D721Med (cell line): ENCODE results near the gene TRPM1.
A peak's percentile ranks its signal among the peaks of the same experiment; 100 is the strongest.

Source experiments
- DNase-seq: peaks from one replicate; pipeline ENCODE4 v3.0.0; 2011; ENCODE audit warnings: low spot score; ENCODE audit not compliant: insufficient read length
- FAIRE-seq: peaks from 2 replicates; lab custom pipeline; 2011; peaks lifted over from hg19 to GRCh38; lab: Jason Lieb, UNC
- TF ChIP-seq, protein P1 (sequence below): IDR thresholded peaks from 2 replicates; pipeline ENCODE4 v1.5.1; 2012; ENCODE audit warnings: mild to moderate bottlenecking, control low read depth; ENCODE audit not compliant: insufficient read depth; ENCODE audit errors: missing control alignments

Gene TRPM1

DNA sequence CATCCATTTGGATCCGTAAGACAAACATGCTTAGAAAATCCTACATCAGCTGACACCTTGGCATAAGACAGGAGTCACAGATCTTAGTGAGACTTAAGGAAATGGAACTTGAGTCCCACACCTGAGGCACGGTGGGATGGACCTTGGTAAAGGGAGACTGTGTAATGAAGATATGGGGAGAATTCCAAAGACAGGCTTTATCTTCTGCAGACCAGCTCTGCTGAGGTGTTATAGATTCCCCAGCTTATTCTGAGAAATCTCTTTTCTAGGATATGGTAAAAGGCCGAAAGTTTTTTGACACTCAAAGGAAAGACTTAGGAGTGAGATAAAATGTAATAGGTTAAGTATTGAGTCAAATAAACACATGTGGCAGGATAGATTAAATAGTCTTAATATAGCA lies 101.8 kb downstream of the TRPM1 start:
- no peak for DNase-seq
- TF ChIP-seq, protein P1, sequence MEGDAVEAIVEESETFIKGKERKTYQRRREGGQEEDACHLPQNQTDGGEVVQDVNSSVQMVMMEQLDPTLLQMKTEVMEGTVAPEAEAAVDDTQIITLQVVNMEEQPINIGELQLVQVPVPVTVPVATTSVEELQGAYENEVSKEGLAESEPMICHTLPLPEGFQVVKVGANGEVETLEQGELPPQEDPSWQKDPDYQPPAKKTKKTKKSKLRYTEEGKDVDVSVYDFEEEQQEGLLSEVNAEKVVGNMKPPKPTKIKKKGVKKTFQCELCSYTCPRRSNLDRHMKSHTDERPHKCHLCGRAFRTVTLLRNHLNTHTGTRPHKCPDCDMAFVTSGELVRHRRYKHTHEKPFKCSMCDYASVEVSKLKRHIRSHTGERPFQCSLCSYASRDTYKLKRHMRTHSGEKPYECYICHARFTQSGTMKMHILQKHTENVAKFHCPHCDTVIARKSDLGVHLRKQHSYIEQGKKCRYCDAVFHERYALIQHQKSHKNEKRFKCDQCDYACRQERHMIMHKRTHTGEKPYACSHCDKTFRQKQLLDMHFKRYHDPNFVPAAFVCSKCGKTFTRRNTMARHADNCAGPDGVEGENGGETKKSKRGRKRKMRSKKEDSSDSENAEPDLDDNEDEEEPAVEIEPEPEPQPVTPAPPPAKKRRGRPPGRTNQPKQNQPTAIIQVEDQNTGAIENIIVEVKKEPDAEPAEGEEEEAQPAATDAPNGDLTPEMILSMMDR, result no peak
- FAIRE-seq, result no peak

- DNase-seq (no peak), FAIRE-seq (no peak)
- TF ChIP-seq, protein P1, result no peak
Measured at GRCh38 chr15:30997270-30997669, 104.3 kb downstream of the TRPM1 start.

DNA sequence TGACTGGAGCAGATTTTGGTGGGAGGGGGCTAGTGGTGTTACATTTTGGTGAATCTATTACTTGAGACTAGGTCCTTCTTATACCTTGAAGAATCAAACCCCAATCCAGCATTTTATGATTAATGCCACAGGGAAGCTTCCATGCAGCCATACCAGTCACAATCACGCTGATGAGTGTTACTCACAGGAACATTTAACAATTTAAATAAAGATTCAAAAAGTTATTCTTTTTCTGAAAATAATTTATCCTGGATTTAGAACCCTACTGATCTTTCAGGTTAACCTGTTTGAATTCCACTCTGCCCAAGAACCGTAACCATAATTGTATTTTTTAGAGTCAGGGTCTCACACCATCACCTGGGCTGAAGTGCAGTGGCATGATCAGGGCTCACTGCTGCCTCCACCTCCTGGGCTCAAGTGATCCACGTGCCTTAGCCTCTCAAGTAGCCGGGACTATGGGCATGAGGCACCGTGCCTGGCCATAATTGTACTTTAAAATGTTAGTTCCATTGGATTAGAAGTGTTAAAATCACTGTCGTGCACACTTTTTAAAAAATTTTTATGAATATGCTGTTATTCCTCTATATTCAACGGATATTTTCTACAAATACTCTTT lies 109.2 kb downstream of the TRPM1 start:
- FAIRE-seq, result no peak
- TF ChIP-seq, protein P1, result no peak

DNA sequence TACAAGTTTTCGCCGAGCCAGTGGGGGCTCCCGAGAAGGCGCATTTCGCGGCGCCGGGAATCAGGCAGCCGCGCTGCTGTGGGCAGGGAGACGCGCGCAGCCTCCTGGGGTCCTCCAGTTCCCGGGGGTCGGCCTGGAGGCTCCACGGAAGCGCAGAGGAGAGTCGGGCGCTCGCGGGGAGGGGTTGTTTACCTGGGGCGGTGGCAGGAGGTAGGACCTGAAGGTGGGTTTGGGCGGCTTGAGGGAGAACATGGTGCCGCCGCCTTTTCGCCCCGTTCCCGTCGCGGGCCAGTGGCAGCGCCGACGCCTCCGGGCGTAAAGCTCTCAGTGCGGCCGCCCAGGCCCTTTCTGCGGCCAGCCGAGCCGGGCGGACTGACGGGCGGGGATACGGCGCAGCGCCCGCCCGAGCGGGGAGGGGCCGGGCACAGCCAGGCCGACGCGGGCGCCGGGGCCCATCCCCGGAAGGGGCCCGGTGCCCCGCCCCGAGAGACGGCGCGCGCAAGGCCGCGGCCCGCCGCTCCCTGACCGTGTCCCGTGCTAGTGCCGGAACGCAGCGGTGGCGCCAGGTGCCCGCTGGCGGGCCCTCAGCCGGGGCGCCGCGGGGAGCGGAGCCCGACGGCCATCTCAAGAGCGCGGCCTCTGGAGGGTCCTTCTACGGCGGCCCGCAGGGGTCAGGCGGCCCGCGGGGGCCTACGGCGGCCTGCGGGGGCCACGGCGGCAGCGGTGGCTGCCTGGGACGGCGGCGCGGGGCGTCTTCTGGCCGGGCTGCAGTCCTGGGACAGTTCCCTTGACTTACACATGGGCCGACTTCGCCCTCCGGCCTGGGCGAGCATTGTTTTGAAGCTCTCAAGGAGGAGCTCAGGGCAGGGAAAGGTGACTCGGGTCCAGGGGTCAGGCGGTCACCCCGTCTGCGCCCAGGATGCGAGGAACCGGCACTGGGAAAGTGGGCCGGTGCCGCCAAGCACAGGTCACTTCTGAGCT lies 110.0 kb downstream of the TRPM1 start, which contains the start of gene MTMR10:
Gene MTMR10, minus strand, starts transcription at position 374 of the 981 bp plus-strand sequence. Its CDS starts 122 bp downstream, at position 252.
- TF ChIP-seq, protein P1, result no peak
- peak; percentile 64 for DNase-seq
- FAIRE-seq, result no peak

More for the DNA sequence above, 109.2 kb downstream of the TRPM1 start:
- DNase-seq, result no peak

DNA sequence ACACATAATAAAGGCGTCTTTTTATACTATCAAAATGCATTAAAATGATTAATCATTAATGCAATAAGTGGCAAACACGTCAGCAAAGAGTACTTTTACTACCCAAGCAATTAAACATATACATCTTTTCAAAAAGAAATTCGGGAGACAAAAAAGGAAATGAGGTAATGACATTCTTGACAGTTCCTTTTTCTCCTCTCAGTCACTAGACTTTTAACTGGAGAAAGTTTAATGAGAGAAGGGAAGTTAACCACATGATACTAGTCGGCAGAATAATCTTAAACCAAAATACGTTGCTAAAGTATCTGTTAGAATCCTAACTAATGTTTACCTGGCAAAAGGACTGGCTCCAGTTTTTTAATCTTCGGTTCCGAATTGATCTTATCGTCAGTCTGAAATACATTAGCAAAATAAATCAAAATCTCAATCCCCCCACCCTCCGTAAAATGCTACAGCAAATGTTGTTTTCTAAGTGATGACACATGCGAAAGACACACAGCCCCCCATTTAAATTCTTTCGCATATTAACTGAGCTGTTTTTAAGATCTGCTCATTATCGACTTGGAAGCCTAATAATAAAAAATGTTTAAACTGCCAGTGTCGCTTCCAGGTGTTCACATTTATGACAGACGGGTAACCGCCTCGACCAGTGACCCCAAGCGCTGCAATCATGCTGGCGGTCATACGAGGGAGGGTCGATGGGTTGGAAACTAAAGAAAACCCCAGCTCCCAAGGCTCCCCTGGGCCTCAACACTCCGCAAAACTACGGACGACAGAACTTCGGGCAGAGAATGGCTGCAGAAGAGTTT lies 110.9 kb downstream of the TRPM1 start:
- no peak for DNase-seq

GRCh38 chr15:30990036-30990435 lies 111.5 kb downstream of the TRPM1 start:
- TF ChIP-seq, protein P1, result no peak
- FAIRE-seq, result no peak
- DNase-seq, result no peak

More for the DNA sequence above, 110.9 kb downstream of the TRPM1 start:
- TF ChIP-seq, protein P1, result no peak
- FAIRE-seq, result no peak
